HepG2 (cell line): ENCODE data around the gene NFYB. TPM values are rescaled to one million over a fixed set of nuclear protein-coding genes. Genes with fewer than 3 reads are reported as not detected.

Experiments used
- ARHGAP35 ChIP-seq: sonication (generic); formaldehyde crosslinking; IDR thresholded peaks from 2 replicates; pipeline ENCODE4 v1.9.0; 2022; ENCODE audit warnings: mild to moderate bottlenecking, inconsistent platforms, moderate library complexity, missing genetic modification reagents, borderline replicate concordance
- ASH2L ChIP-seq: fragments of 300-600, 200-600 bp; sonication (generic); IDR thresholded peaks from 2 replicates; pipeline ENCODE4 v1.7.0; 2017; ENCODE audit warnings: low read depth, mild to moderate bottlenecking, moderate library complexity, mixed read lengths, low read length; ENCODE audit not compliant: insufficient read length
- ATAD3A ChIP-seq: sonication (generic); formaldehyde crosslinking; IDR thresholded peaks from 2 replicates; pipeline ENCODE4 v1.4.0; 2020; ENCODE audit warnings: missing genetic modification reagents
- FOXJ3 ChIP-seq: sonication (generic); formaldehyde crosslinking; IDR thresholded peaks from 2 replicates; pipeline ENCODE4 v1.4.0; 2020; ENCODE audit warnings: missing genetic modification reagents, mild to moderate bottlenecking, borderline replicate concordance
- HNF1A ChIP-seq, 2 experiments: sonication (generic) in 1 of 2; formaldehyde crosslinking in 1 of 2; IDR thresholded peaks; 2 replicates each; pipeline versions ENCODE4 v1.4.0 to v1.6.1; 2016 to 2020; ENCODE audit warnings: borderline replicate concordance in 1 of 2, low read depth in 1 of 2, mild to moderate bottlenecking in 1 of 2, missing genetic modification reagents in 1 of 2
- KLF11 ChIP-seq: IDR thresholded peaks from 2 replicates; pipeline ENCODE4 v1.6.1; 2016; ENCODE audit warnings: missing compliant biosample characterization
- MTA1 ChIP-seq: sonication (generic); formaldehyde crosslinking; IDR thresholded peaks from 2 replicates; pipeline ENCODE4 v1.4.0; 2020; ENCODE audit warnings: missing genetic modification reagents, mild to moderate bottlenecking, borderline replicate concordance
- NFKB2 ChIP-seq: sonication (generic); formaldehyde crosslinking; IDR thresholded peaks from 2 replicates; pipeline ENCODE4 v1.4.0; 2020; ENCODE audit warnings: missing genetic modification reagents, borderline replicate concordance
- NR2F2 ChIP-seq: IDR thresholded peaks from 2 replicates; pipeline ENCODE4 v1.6.1; 2012; ENCODE audit warnings: low read depth, inconsistent platforms, borderline replicate concordance
- SP140L ChIP-seq: sonication (generic); formaldehyde crosslinking; IDR thresholded peaks from 2 replicates; pipeline ENCODE4 v1.4.0; 2020; ENCODE audit warnings: missing genetic modification reagents, borderline replicate concordance
- YEATS2 ChIP-seq: sonication (generic); formaldehyde crosslinking; IDR thresholded peaks from 2 replicates; pipeline ENCODE4 v1.4.0; 2020; ENCODE audit warnings: missing genetic modification reagents, borderline replicate concordance
- ZFP90 ChIP-seq: sonication (generic); formaldehyde crosslinking; IDR thresholded peaks from 2 replicates; pipeline ENCODE4 v1.8.0; 2022; ENCODE audit warnings: missing genetic modification reagents, mild to moderate bottlenecking, inconsistent platforms, borderline replicate concordance
- ZMAT5 ChIP-seq: sonication (generic); formaldehyde crosslinking; IDR thresholded peaks from 2 replicates; pipeline ENCODE4 v1.5.0; 2020; ENCODE audit warnings: mild to moderate bottlenecking, low read depth, missing genetic modification reagents, borderline replicate concordance
- ZNF326 ChIP-seq: sonication (generic); formaldehyde crosslinking; IDR thresholded peaks from 2 replicates; pipeline ENCODE4 v1.4.0; 2020; ENCODE audit warnings: missing genetic modification reagents, borderline replicate concordance
- ZNF512 ChIP-seq: sonication (generic); formaldehyde crosslinking; IDR thresholded peaks from 2 replicates; pipeline ENCODE4 v1.4.0; 2020; ENCODE audit warnings: mild to moderate bottlenecking, missing genetic modification reagents
- ZNF605 ChIP-seq: sonication (generic); formaldehyde crosslinking; IDR thresholded peaks from 2 replicates; pipeline ENCODE4 v1.8.0; 2022; ENCODE audit warnings: mild to moderate bottlenecking, missing genetic modification reagents
- polyA plus RNA-seq, 8 experiments: library from polyadenylated mRNA; depleted of rRNA in 3 of 8; stranded (reverse) in 7 of 8; unstranded in 1 of 8; fragments of >200 nt; fragmentation: Illumina TruSeq in 4 of 8; extraction: Trizol in 4 of 8; gene quantifications; 2 replicates each; pipeline versions ENCODE4 v1.2.1 to v1.2.3, GENCODE V29; 2011 to 2016; ENCODE audit warnings: low read depth in 4 of 8, missing spikeins in 1 of 8, mixed read lengths in 1 of 8; ENCODE audit not compliant: insufficient read depth in 1 of 8
- total RNA-seq, 5 experiments: library from RNA; depleted of rRNA; stranded (reverse); fragments of >200 nt; fragmentation: Illumina TruSeq; extraction: Trizol; gene quantifications; 2 replicates each; pipeline ENCODE4 v1.2.3, GENCODE V29; 2016; ENCODE audit warnings: low read depth in 1 of 5
- TF ChIP-seq, protein P1 (sequence below): sonication (generic); formaldehyde crosslinking; IDR thresholded peaks from 2 replicates; pipeline ENCODE4 v1.4.0; 2020; ENCODE audit warnings: missing genetic modification reagents
- TF ChIP-seq, protein P2 (sequence below): sonication (generic); formaldehyde crosslinking; IDR thresholded peaks from 2 replicates; pipeline ENCODE4 v1.9.0; 2021; ENCODE audit warnings: missing genetic modification reagents, mild to moderate bottlenecking, borderline replicate concordance

NFYB gene
- total and polyA plus RNA-seq, 2 of the 13 experiments (the other 11 are each of a cell fraction or from before 2014, with no cell fraction given) = 18.7 to 36.6 TPM

DNA sequence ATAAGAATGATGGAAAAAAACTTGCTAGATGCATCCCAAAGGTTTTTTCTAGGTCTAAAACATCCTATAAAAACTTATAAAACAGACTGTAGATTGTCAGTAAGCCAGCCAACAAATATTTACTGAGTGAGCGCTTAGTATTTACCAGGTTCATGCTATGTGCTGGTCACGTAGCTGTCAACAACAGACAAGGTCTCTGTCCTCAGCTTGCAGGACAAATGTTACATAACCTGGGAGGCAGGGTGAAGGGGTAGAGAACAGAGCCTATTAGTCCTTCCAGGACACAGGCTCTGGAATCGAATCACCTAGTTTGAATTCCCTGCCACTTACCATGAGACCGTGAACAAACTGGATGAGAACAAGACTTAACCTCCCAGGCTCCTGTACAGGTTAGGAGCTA lies 6.4 kb downstream of the NFYB start (continued):
- TF ChIP-seq, protein P1, sequence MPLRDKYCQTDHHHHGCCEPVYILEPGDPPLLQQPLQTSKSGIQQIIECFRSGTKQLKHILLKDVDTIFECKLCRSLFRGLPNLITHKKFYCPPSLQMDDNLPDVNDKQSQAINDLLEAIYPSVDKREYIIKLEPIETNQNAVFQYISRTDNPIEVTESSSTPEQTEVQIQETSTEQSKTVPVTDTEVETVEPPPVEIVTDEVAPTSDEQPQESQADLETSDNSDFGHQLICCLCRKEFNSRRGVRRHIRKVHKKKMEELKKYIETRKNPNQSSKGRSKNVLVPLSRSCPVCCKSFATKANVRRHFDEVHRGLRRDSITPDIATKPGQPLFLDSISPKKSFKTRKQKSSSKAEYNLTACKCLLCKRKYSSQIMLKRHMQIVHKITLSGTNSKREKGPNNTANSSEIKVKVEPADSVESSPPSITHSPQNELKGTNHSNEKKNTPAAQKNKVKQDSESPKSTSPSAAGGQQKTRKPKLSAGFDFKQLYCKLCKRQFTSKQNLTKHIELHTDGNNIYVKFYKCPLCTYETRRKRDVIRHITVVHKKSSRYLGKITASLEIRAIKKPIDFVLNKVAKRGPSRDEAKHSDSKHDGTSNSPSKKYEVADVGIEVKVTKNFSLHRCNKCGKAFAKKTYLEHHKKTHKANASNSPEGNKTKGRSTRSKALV (CRISPR knock-in tag) = no peak
- TF ChIP-seq HNF1A (IDR thresholded peaks at IDR 0.05; ENCODE audit: low read depth) = no peak
- no peak for TF ChIP-seq HNF1A (CRISPR knock-in tag; IDR thresholded peaks at IDR 0.05; ENCODE audit: borderline replicate concordance)
- no peak for TF ChIP-seq ZNF326 (CRISPR knock-in tag)
- no peak for TF ChIP-seq ATAD3A (CRISPR knock-in tag)
- no peak for TF ChIP-seq NFKB2
- no peak for TF ChIP-seq SP140L
- no peak for TF ChIP-seq ZNF605 (CRISPR knock-in tag)
- TF ChIP-seq, protein P2, sequence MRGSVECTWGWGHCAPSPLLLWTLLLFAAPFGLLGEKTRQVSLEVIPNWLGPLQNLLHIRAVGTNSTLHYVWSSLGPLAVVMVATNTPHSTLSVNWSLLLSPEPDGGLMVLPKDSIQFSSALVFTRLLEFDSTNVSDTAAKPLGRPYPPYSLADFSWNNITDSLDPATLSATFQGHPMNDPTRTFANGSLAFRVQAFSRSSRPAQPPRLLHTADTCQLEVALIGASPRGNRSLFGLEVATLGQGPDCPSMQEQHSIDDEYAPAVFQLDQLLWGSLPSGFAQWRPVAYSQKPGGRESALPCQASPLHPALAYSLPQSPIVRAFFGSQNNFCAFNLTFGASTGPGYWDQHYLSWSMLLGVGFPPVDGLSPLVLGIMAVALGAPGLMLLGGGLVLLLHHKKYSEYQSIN (CRISPR knock-in tag) = no peak
- TF ChIP-seq ARHGAP35 (CRISPR knock-in tag) = no peak
- TF ChIP-seq ASH2L = no peak
- 0 out of 2 replicates have a peak, but pooled peaks have one; percentile 19 for TF ChIP-seq NR2F2
- TF ChIP-seq YEATS2 = no peak
- no peak for TF ChIP-seq ZNF512 (CRISPR knock-in tag)
- no peak for TF ChIP-seq KLF11 (CRISPR knock-in tag)
- TF ChIP-seq FOXJ3 (CRISPR knock-in tag) = no peak; the same call in 1 of the 2 replicates
- TF ChIP-seq ZFP90 (CRISPR knock-in tag) = no peak
- TF ChIP-seq MTA1 (CRISPR knock-in tag) = no peak
- no peak for TF ChIP-seq ZMAT5 (CRISPR knock-in tag)
